PC-3 (cell line): Measurements from ENCODE around the gene HMX3. TPM values are rescaled to one million over a fixed set of nuclear protein-coding genes. Genes with fewer than 3 reads are reported as not detected.

Experiments
- ATAC-seq: fragments of 200-7000 bp; cut with Tn5 transposase; 2 replicates; pipeline ENCODE4 v1.9.1; 2020; ENCODE audit warnings: mild to moderate bottlenecking, moderate library complexity
- BruUV-seq: library from RNA; stranded (reverse); fragments of 400-500 nt; replicated peaks from 2 replicates; lab custom pipeline; 2021; lab: Mats Ljungman, UMichigan
- CTCF ChIA-PET: fragments of 300-600 bp; sonication (Branson Sonifier 250); formaldehyde crosslinking; loops from one replicate; lab custom pipeline; 2022; ENCODE audit warnings: antibody characterized with exemption; lab: Charles Lee
- POLR2A ChIA-PET: fragments of 300-600 bp; sonication (Branson Sonifier 250); formaldehyde crosslinking; loops from one replicate; lab custom pipeline; 2022; ENCODE audit warnings: antibody characterized with exemption; ENCODE audit not compliant: unreplicated experiment; lab: Charles Lee
- DNase-seq: peaks from one replicate; pipeline ENCODE4 v3.0.0-alpha.2; 2015
- H2AFZ ChIP-seq: fragments of 300-600 bp; sonication (generic); 2 replicates; pipeline ENCODE4 v1.6.0; 2016; ENCODE audit warnings: antibody characterized with exemption, low read length
- H3F3A ChIP-seq: fragments of 300-600 bp; sonication (generic); one replicate; pipeline ENCODE4 v1.6.0; 2017; ENCODE audit warnings: antibody characterized with exemption, low read length, control low read depth, mild to moderate bottlenecking; ENCODE audit not compliant: unreplicated experiment
- H3K27ac ChIP-seq: fragments of 300-600 bp; sonication (generic); 2 replicates; pipeline ENCODE4 v1.5.1; 2016; ENCODE audit warnings: mild to moderate bottlenecking, low read length
- H3K27me3 ChIP-seq: fragments of 300-600 bp; sonication (generic); 2 replicates; pipeline ENCODE4 v1.6.1; 2016; ENCODE audit warnings: low read length, mixed read lengths
- H3K36me3 ChIP-seq: fragments of 300-600 bp; sonication (generic); 2 replicates; pipeline ENCODE4 v1.6.1; 2016; ENCODE audit warnings: low read depth, mixed run types, low read length, mixed read lengths
- H3K4me1 ChIP-seq: fragments of 300-600 bp; sonication (generic); 2 replicates; pipeline ENCODE4 v1.5.1; 2016; ENCODE audit warnings: low read length; ENCODE audit not compliant: insufficient read depth
- H3K4me2 ChIP-seq: fragments of 300-600 bp; sonication (generic); 2 replicates; pipeline ENCODE4 v1.6.0; 2016; ENCODE audit warnings: low read length
- H3K4me3 ChIP-seq: fragments of 300-600 bp; sonication (generic); 2 replicates; pipeline ENCODE4 v1.5.1; 2016; ENCODE audit warnings: mild to moderate bottlenecking, low read length, mixed read lengths
- H3K79me2 ChIP-seq: fragments of 300-600 bp; sonication (generic); 2 replicates; pipeline ENCODE4 v1.6.1; 2017; ENCODE audit warnings: low read length, mixed read lengths
- H3K9ac ChIP-seq: fragments of 300-600 bp; sonication (generic); 2 replicates; pipeline ENCODE4 v1.6.0; 2016; ENCODE audit warnings: mild to moderate bottlenecking, low read length
- H3K9me2 ChIP-seq: fragments of 300-600 bp; sonication (generic); replicated peaks from 2 replicates; pipeline ENCODE4 v1.6.1; 2016; ENCODE audit warnings: mixed run types, low read length, mixed read lengths
- H3K9me3 ChIP-seq: fragments of 300-600 bp; sonication (generic); 2 replicates; pipeline ENCODE4 v1.6.1; 2016; ENCODE audit warnings: low read length, mixed read lengths
- H4K20me1 ChIP-seq: fragments of 300-600 bp; sonication (generic); 2 replicates; pipeline ENCODE4 v1.6.1; 2016; ENCODE audit warnings: low read length, mixed read lengths
- CTCF ChIP-seq: fragments of 300-600 bp; sonication (generic); conservative IDR thresholded peaks from 2 replicates; pipeline ENCODE4 v1.5.1; 2017; ENCODE audit warnings: antibody characterized with exemption, low read depth, mild to moderate bottlenecking, low read length
- EZH2 ChIP-seq: fragments of 300-600 bp; sonication (generic); IDR thresholded peaks from one replicate; pipeline ENCODE4 v1.6.1; 2017; ENCODE audit warnings: antibody characterized with exemption, mild to moderate bottlenecking, low read length; ENCODE audit not compliant: unreplicated experiment
- EZH2phosphoT487 ChIP-seq: fragments of 300-600 bp; sonication (generic); IDR thresholded peaks from 2 replicates; pipeline ENCODE4 v1.6.1; 2018; ENCODE audit warnings: mild to moderate bottlenecking, antibody characterized with exemption, low read length, borderline replicate concordance
- intact Hi-C: fragments of 100-400 bp; cut with micrococcal nuclease; formaldehyde crosslinking; loops from 2 replicates; pipeline ENCODE4 v1.9.0; 2023
- total RNA-seq: library from RNA; depleted of rRNA; stranded (reverse); fragments of >200 nt; gene quantifications from 2 replicates; pipeline ENCODE4 v1.2.3, GENCODE V29; 2014

HMX3 gene
- total RNA-seq, 1 experiment from 2014 or later, result 0.51 TPM

- no peak overlapping the region for H3K4me2 ChIP-seq
- H3K27ac ChIP-seq, result no peak overlapping the region
- peaks cover 5% of the 10 kb centered on the region; the same call in 1 of the 2 replicates for H3K4me1 ChIP-seq
- no peaks in the 10 kb centered on the region for H3K9me3 ChIP-seq
- H3F3A ChIP-seq, result no peaks in the 10 kb centered on the region
- POLR2A ChIA-PET, result no interaction called here
- intact Hi-C loops, result no loop called here
- no TSS peak for BruUV-seq
- H3K27me3 ChIP-seq, result no peaks in the 10 kb centered on the region
- DNase-seq (no peak), ATAC-seq (no peak)
- no peak overlapping the region for H3K9ac ChIP-seq
- CTCF ChIA-PET, result no interaction called here
- no peak overlapping the region for H3K4me3 ChIP-seq
- TF ChIP-seq EZH2, result no peak
- TF ChIP-seq EZH2phosphoT487, result no peak
- no peak for TF ChIP-seq CTCF
- peaks cover 20% of the 10 kb centered on the region for H3K79me2 ChIP-seq
- H3K9me2 ChIP-seq, result no peaks in the 10 kb centered on the region
- H3K36me3 ChIP-seq, result peaks cover 11% of the 10 kb centered on the region; the same call in 1 of the 2 replicates
- no peak overlapping the region for H2AFZ ChIP-seq
- peaks cover 9% of the 10 kb centered on the region; the same call in 1 of the 2 replicates for H4K20me1 ChIP-seq
These were observed 15.4 kb downstream of the HMX3 start for GRCh38 chr10:123150986-123151736.

- no TSS peak for BruUV-seq
These were observed 16.0 kb downstream of the HMX3 start for GRCh38 chr10:123151737-123152135.

More at GRCh38 chr10:123151737-123152135, 16.0 kb downstream of the HMX3 start:
- no peaks in the 10 kb centered on the region for H3K9me2 ChIP-seq
- H3K36me3 ChIP-seq, result peaks cover 17% of the 10 kb centered on the region
- DNase-seq, result no peak
- no peak for ATAC-seq
- CTCF ChIA-PET, result no interaction called here
- intact Hi-C loops, result no loop called here
- POLR2A ChIA-PET, result no interaction called here
- H3K4me3 ChIP-seq, result no peak overlapping the region
- no peaks in the 10 kb centered on the region for H3K9me3 ChIP-seq
- H3K4me2 ChIP-seq, result no peak overlapping the region
- H3K4me1 ChIP-seq, result peaks cover 10% of the 10 kb centered on the region
- H3K27ac ChIP-seq, result no peak overlapping the region
- H4K20me1 ChIP-seq, result peaks cover 15% of the 10 kb centered on the region
- no peaks in the 10 kb centered on the region for H3F3A ChIP-seq
- TF ChIP-seq CTCF (no peak), EZH2phosphoT487 (no peak), EZH2 (no peak)
- no peak overlapping the region for H2AFZ ChIP-seq
- H3K79me2 ChIP-seq, result peaks cover 26% of the 10 kb centered on the region
- H3K27me3 ChIP-seq, result no peaks in the 10 kb centered on the region
- no peak overlapping the region for H3K9ac ChIP-seq
